ENCODE data around the gene DUSP10.

Gene DUSP10

GRCh38 chr1:221711656-221712055 is 30.2 kb downstream of the DUSP10 start:
- DNase-seq: no peak

- no peak for DNase-seq
Observed at GRCh38 chr1:221711063-221711577, 30.8 kb downstream of the DUSP10 start.

- no peak for DNase-seq
Observed at GRCh38 chr1:221709854-221710253, 32.0 kb downstream of the DUSP10 start.

GRCh38 chr1:221708987-221709386 is 32.9 kb downstream of the DUSP10 start:
- no peak for DNase-seq

- peak; percentile 64 for DNase-seq
Observed at GRCh38 chr1:221708076-221708571, 33.8 kb downstream of the DUSP10 start.

- peak; percentile 18 for DNase-seq
Observed at GRCh38 chr1:221706876-221707582, 34.9 kb downstream of the DUSP10 start.

- DNase-seq: no peak
Observed at GRCh38 chr1:221706191-221706590, 35.7 kb downstream of the DUSP10 start.

- no peak for DNase-seq
Observed at GRCh38 chr1:221704306-221704705, 37.6 kb downstream of the DUSP10 start.

GRCh38 chr1:221701570-221702186 is 40.2 kb downstream of the DUSP10 start:
- no peak for DNase-seq

- no peak for DNase-seq
Observed at GRCh38 chr1:221700948-221701347, 40.9 kb downstream of the DUSP10 start.

- no peak for DNase-seq
Observed at GRCh38 chr1:221700536-221700935, 41.4 kb downstream of the DUSP10 start.

- no peak for DNase-seq
Observed at GRCh38 chr1:221699978-221700519, 41.8 kb downstream of the DUSP10 start.

- DNase-seq: no peak
Observed at GRCh38 chr1:221699577-221699976, 42.3 kb downstream of the DUSP10 start.

GRCh38 chr1:221698579-221699349 is 43.1 kb downstream of the DUSP10 start:
- DNase-seq: no peak

- DNase-seq: no peak
Observed at GRCh38 chr1:221697923-221698425, 43.9 kb downstream of the DUSP10 start.

GRCh38 chr1:221696718-221697461 is 45.0 kb downstream of the DUSP10 start:
- DNase-seq: no peak

- DNase-seq: no peak
Observed at GRCh38 chr1:221696027-221696426, 45.9 kb downstream of the DUSP10 start.

GRCh38 chr1:221695301-221695700 is 46.6 kb downstream of the DUSP10 start:
- DNase-seq: no peak

- no peak for DNase-seq
Observed at GRCh38 chr1:221694109-221694508, 47.8 kb downstream of the DUSP10 start.

- DNase-seq: no peak
Observed at GRCh38 chr1:221693087-221693486, 48.8 kb downstream of the DUSP10 start.

- DNase-seq: no peak
Observed at GRCh38 chr1:221692643-221693042, 49.2 kb downstream of the DUSP10 start.

GRCh38 chr1:221691261-221691660 is 50.6 kb downstream of the DUSP10 start:
- no peak for DNase-seq
